Stomach smooth muscle (tissue), 2 donors: ENCODE data around the gene DAD1.
"Not testable (repeated sequence)": the region's sequence is repeated elsewhere in the genome, so short reads cannot be mapped to it uniquely, and the experiment has no call there.

Source experiments
- H3K27ac ChIP-seq: one replicate; pipeline ENCODE4 v1.7.0; 2013; ENCODE audit warnings: mild to moderate bottlenecking, low read length, inconsistent platforms
- H3K27me3 ChIP-seq, 2 donors: one replicate each; pipeline ENCODE4 v1.7.0; 2013; ENCODE audit warnings: low read length in 2 of 2; ENCODE audit not compliant: insufficient read depth in 2 of 2, control insufficient read depth in 1 of 2
- H3K36me3 ChIP-seq, 2 donors: one replicate each; pipeline ENCODE4 v1.7.0; 2013; ENCODE audit warnings: low read length in 2 of 2; ENCODE audit not compliant: control insufficient read depth in 2 of 2, insufficient read depth in 2 of 2
- H3K4me1 ChIP-seq: one replicate; pipeline ENCODE4 v1.7.0; 2013; ENCODE audit warnings: low read length; ENCODE audit not compliant: control insufficient read depth, insufficient read depth
- H3K4me3 ChIP-seq, 2 donors: one replicate each; pipeline ENCODE4 v1.7.0; 2013; ENCODE audit warnings: low read length in 2 of 2
- H3K9ac ChIP-seq, 2 donors: one replicate each; pipeline ENCODE4 v1.7.0; 2013; ENCODE audit warnings: low read length in 2 of 2, mild to moderate bottlenecking in 1 of 2
- H3K9me3 ChIP-seq, 2 donors: one replicate each; pipeline ENCODE4 v1.7.0; 2013; ENCODE audit warnings: low read length in 2 of 2; ENCODE audit not compliant: control insufficient read depth in 2 of 2
- donor health status: healthy.
- donor health status: Pancreatic carcinoma.

Gene DAD1

DNA sequence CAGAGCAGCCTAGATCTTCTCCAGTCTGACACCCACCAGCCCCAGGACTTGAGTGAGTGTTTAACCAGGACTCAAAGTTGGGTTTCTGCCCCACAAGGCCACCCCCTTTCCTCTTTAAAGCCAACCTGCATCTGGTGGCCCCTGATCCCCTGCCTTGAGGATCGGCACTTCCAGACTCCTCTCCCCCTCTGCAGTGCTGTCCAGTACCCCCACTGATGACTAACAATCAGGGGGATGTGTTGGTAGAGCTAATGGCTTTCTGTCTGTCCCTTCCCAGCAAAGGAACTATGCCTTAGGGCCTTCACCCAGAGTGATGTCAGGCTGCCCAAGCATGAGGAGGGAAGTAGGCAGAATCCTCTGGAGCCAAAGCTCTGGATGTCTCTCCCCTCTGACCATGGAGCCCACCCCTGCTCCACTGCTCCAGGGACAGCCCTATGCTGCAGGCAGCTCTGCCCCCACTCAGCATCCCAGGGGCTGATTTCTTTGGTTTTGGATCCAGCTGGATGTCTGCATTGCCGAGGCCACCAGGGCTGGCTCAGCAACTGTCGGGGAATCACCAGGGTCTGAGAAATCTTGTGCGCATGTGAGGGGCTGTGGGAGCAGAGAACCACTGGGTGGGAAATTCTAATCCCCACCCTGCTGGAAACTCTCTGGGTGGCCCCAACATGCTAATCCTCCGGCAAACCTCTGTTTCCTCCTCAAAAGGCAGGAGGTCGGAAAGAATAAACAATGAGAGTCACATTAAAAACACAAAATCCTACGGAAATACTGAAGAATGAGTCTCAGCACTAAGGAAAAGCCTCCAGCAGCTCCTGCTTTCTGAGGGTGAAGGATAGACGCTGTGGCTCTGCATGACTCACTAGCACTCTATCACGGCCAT is 42.9 kb downstream of the DAD1 start:
- Histone ChIP-seq H3K27me3 (peaks cover 0 to 4% of the 10 kb centered on the region in 2 donors), H3K4me1 (peaks cover 25% of the 10 kb centered on the region), H3K27ac (no peak overlapping the region), H3K9me3 (no peaks in the 10 kb centered on the region), H3K9ac (no peak overlapping the region), H3K36me3 (no peaks in the 10 kb centered on the region), H3K4me3 (no peak overlapping the region)

DNA sequence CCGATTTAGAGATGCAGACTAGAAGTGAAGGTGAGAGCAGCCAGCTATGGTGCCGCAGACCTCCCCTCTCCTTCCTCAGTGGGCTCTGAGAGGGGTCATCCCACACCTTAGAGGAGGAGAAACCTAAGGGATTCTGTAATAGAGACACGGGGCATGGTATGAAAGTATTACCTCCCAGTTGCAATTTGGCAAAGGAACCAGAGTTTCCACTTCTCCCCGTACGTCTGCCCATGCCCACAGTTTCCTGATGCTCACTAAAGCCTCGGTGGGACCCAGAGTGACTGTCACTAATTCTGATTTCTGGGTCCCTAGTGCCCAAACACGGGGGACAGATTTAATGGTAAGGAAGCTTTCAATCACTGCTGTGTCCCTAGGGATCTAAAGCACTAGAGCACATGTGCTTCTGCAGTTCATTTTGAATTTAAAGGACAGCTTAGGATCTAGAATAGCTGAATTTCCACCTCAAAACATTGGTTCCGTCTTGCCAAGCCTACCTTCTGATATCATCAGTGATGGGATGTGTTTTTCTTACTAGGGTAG is 44.1 kb downstream of the DAD1 start:
- no peak overlapping the region for H3K9ac ChIP-seq
- H3K36me3 ChIP-seq, result no peaks in the 10 kb centered on the region
- H3K9me3 ChIP-seq, result no peaks in the 10 kb centered on the region
- H3K27me3 ChIP-seq, result peaks cover 0 to 2% of the 10 kb centered on the region in 2 donors
- no peak overlapping the region for H3K4me3 ChIP-seq
- H3K4me1 ChIP-seq, result peaks cover 18% of the 10 kb centered on the region
- H3K27ac ChIP-seq, result no peak overlapping the region

DNA sequence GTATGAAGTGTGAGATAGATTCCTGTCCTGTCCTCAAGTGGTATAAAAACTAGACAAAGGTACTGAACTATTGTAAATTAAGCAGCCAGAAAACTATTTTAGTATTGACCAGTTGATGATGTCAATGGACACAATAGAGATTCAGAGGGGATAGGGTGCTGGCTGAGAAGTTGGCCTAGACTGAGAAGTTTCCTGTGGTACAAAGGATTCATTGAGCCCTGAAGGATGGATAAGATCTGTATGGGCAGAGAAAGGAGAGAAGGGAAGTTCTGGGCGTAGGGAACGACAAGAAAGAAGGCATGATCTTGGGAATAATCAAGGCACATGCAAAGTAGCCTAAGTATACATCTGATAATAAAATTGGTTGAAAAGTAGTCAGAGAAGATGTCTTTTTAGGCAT is 44.6 kb downstream of the DAD1 start:
- H3K36me3 ChIP-seq, result no peaks in the 10 kb centered on the region
- peaks cover 17% of the 10 kb centered on the region for H3K4me1 ChIP-seq
- no peak overlapping the region for H3K4me3 ChIP-seq
- H3K27ac ChIP-seq, result no peak overlapping the region
- H3K27me3 ChIP-seq, result peaks cover 0 to 2% of the 10 kb centered on the region in 2 donors
- H3K9ac ChIP-seq, result no peak overlapping the region
- no peaks in the 10 kb centered on the region for H3K9me3 ChIP-seq

DNA sequence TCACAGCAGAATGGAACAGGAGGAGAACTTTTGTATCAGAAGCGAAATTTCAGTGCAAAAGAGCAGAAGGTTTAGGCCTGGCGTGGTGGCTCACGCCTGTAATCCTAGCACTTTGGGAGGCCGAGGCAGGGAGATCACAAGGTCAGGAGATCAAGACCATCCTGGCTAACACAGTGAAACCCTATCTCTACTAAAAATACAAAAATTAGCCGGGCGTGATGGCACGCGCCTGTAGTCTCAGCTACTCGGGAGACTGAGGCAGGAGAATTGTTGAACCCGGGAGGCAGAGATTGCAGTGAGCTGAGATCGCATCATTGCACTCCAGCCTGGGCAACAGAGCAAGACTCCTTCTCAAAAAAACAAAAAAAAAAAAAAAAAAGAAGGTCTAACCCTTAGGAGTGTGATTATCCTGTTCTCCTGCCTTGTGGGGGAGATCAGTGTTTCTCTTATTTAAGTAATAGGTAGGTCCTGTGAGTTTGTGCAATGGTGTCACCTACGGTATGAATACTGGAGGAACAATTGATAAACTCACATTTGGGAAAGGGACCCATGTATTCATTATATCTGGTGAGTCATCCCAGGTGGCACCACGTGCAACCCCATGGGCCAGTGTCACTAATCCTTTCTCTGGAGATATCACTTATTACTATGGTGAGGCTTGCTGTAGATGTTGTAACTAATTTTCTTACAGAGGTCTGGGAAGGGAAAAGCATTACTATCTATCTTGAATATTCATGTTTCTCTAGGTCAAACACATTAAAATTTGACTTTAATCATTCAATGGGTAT is 45.3 kb downstream of the DAD1 start:
- not testable (repeated sequence) for H3K9me3 ChIP-seq, H3K27ac ChIP-seq, H3K27me3 ChIP-seq, H3K36me3 ChIP-seq, H3K4me3 ChIP-seq, H3K9ac ChIP-seq
- H3K4me1 ChIP-seq, result peaks cover 17% of the 10 kb centered on the region

DNA sequence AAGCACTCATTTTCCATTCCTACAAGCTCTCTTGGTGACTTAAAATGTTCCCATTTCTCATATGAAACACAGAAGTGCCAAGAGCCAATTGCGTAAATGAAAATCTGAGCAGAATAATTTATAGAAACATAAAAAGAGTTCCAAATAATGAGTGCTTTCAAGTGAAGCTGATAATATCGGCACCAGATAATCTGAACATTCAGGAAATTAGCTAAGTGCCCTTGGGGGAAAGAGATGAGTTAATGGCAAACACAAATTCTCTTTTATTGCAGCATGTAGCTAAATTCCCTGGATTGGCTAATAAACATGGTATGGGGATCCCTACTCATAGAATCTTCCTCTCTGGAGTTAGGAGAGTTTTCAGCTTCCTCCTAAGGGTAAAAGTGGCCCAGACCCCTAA is 46.7 kb downstream of the DAD1 start:
- Histone ChIP-seq H3K27me3 (peaks cover 0 to 2% of the 10 kb centered on the region in 2 donors), H3K9ac (no peak overlapping the region), H3K9me3 (no peaks in the 10 kb centered on the region), H3K4me1 (peaks cover 17% of the 10 kb centered on the region), H3K4me3 (no peak overlapping the region), H3K36me3 (no peaks in the 10 kb centered on the region), H3K27ac (no peak overlapping the region)

DNA sequence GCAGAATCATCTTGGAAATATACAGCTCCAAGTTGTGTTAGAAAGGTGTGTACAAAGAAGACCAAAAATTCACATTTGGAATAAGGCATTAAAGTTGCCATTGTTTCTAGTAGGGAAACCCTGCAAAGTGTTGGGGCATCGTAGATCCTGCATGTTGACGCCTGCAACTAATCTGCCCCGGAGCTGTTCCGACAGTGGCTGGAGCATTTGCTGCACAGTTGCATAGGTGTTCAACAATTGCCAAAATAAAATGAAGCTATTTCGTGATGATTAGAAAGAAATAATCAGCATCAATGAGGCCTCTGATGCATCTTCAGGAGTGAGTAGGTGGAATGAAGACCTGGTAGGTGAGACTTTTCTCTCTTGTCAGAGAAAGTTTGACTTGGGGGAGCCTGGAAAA is 47.3 kb downstream of the DAD1 start:
- Histone ChIP-seq H3K9me3 (no peaks in the 10 kb centered on the region), H3K4me1 (peaks cover 20% of the 10 kb centered on the region), H3K36me3 (no peaks in the 10 kb centered on the region), H3K27ac (no peak overlapping the region), H3K9ac (no peak overlapping the region), H3K27me3 (no peaks in the 10 kb centered on the region), H3K4me3 (no peak overlapping the region)

DNA sequence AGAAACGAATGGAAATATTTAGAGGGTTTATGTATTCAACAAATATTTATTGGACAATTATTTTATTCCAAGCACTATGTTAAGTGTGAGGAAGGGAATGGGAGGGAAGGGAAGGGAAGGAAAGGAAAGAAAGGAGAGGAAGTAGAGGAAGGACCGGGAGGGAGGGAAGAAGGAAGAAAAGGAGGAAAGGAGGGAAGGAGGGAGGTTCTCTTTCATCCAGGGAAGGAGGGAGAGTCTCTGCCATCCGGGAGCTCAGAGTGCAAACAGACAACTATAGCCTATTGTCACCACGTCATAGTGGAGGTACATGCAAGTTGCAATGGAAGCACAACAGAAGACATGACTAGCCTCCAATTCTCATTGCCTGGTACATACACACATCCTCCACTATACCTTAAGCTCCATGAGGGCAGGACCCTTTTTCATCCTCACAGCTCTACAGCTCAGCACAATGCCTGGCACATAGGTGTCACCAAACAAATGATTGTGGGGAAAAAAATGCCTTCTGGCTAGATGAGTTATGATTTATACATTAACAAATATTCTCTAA is 48.1 kb downstream of the DAD1 start:
- Histone ChIP-seq H3K9me3 (no peaks in the 10 kb centered on the region), H3K36me3 (no peaks in the 10 kb centered on the region), H3K27me3 (no peaks in the 10 kb centered on the region), H3K4me3 (no peak overlapping the region), H3K9ac (no peak overlapping the region), H3K27ac (no peak overlapping the region), H3K4me1 (peaks cover 12% of the 10 kb centered on the region)

DNA sequence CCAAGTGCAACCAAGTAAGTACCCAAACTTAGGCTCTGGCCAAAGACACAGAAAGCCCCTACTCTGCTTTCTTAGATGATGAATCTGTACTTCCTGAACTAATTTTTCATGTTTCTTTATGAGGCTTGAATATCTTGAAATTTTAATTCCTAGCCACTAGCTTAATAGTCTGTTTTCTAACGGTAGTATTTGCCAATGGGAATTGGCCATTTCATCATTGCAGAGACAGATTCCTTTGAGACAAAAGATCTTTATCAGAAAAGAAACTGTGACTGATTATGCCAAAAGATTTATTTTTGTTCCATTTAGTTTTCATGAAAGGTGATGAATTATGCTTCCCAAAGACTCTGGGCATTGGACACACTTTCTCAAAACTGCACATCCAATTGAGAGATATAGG is 48.7 kb downstream of the DAD1 start:
- H3K9ac ChIP-seq, result no peak overlapping the region
- no peaks in the 10 kb centered on the region for H3K36me3 ChIP-seq
- no peak overlapping the region for H3K4me3 ChIP-seq
- peaks cover 9% of the 10 kb centered on the region for H3K4me1 ChIP-seq
- H3K9me3 ChIP-seq, result no peaks in the 10 kb centered on the region
- no peaks in the 10 kb centered on the region for H3K27me3 ChIP-seq
- H3K27ac ChIP-seq, result no peak overlapping the region

DNA sequence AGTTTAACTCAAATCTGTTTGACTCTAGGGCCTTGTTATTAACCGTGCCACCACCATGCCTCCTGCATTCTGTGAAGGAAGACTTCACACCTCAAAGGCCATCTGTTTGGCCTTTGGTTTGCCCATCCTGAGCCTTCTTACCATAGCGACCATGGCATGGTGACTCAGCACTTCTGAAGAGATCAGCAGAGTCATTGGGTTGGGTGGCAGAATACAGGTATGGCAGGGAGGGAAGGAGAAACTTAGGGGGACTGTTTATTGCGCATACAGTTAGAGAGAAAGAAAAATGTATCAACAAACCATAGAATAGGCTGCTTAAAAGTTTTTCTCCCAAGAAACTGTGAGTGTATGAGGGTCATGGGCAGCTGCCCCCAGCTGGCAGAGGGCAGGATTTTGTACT is 49.2 kb downstream of the DAD1 start:
- H3K9ac ChIP-seq, result no peak overlapping the region
- H3K27ac ChIP-seq, result no peak overlapping the region
- no peaks in the 10 kb centered on the region for H3K9me3 ChIP-seq
- no peak overlapping the region for H3K4me3 ChIP-seq
- no peaks in the 10 kb centered on the region for H3K27me3 ChIP-seq
- H3K36me3 ChIP-seq, result no peaks in the 10 kb centered on the region
- peaks cover 9% of the 10 kb centered on the region for H3K4me1 ChIP-seq

DNA sequence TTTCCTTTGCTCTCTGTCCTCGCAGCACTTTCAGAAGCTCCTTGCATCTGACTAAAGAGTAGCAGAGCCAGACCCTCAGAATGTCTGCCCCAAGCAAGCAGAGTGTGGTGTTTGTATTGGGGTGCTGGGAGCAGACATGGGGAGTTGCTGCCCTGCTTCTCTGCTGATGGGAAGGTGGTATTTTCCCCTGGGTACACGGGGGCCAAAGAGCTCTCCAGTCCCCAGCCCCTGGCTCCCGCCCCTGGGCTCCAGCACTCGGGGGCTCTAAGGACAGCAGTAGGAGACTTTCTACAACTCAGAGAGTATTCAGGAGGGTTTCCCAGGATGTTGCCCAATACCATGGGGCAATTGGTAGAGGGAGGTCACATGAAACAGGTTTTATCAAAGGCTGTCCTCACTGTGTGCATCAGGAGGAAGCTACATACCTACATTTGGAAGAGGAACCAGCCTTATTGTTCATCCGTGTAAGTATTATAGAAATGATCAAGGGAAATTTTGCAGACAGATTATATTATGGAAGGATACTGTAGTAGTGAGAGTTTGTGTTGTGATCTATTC is 50.3 kb downstream of the DAD1 start:
- Histone ChIP-seq H3K27me3 (no peaks in the 10 kb centered on the region), H3K9ac (no peak overlapping the region), H3K27ac (no peak overlapping the region), H3K4me3 (no peak overlapping the region), H3K9me3 (no peaks in the 10 kb centered on the region), H3K36me3 (no peaks in the 10 kb centered on the region), H3K4me1 (peaks cover 9% of the 10 kb centered on the region)
